Measurements from ENCODE around the gene CADPS2.

The CADPS2 gene

GRCh38 chr7:122719010-122719578 is 167.2 kb downstream of the CADPS2 start:
- H3K9me3 ChIP-seq (replicated peaks; ENCODE audit: insufficient read depth, low read length): no peaks in the 10 kb centered on the region
- no peak overlapping the region for H3K4me3 ChIP-seq (ENCODE audit: low read length)
- no peak overlapping the region for H3K4me2 ChIP-seq (ENCODE audit: low read depth, low read length)
- no peak overlapping the region for H2AFZ ChIP-seq (ENCODE audit: low read length)
- no peak for TF ChIP-seq CTCF (IDR thresholded peaks at IDR 0.05; ENCODE audit: low read length)
- no peak for TF ChIP-seq EZH2 (optimal IDR thresholded peaks at IDR 0.05; ENCODE audit: low read depth, low read length)
- TF ChIP-seq EZH2phosphoT487 (IDR thresholded peaks at IDR 0.05; ENCODE audit: low read length): no peak
- no peaks in the 10 kb centered on the region for H3K27me3 ChIP-seq (replicated peaks; ENCODE audit: insufficient read depth, low read length)
- no peaks in the 10 kb centered on the region for H4K20me1 ChIP-seq (ENCODE audit: insufficient read depth, low read length)
- H3K9ac ChIP-seq (ENCODE audit: low read length): no peak overlapping the region
- H3K4me1 ChIP-seq (ENCODE audit: low read length): no peaks in the 10 kb centered on the region
- H3K36me3 ChIP-seq (replicated peaks; ENCODE audit: insufficient read depth, low read length): no peaks in the 10 kb centered on the region
- no peak for DNase-seq
- H3K27ac ChIP-seq (ENCODE audit: low read length): no peak overlapping the region
- no peaks in the 10 kb centered on the region for H3F3A ChIP-seq (ENCODE audit: insufficient read depth, low read length)
- H3K9me2 ChIP-seq (replicated peaks; ENCODE audit: insufficient read depth, low read length): no peaks in the 10 kb centered on the region
- peaks cover 52% of the 10 kb centered on the region for H3K79me2 ChIP-seq (ENCODE audit: low read length)

GRCh38 chr7:122717356-122718089 is 168.7 kb downstream of the CADPS2 start:
- no peak for TF ChIP-seq CTCF (IDR thresholded peaks at IDR 0.05; ENCODE audit: low read length)
- no peak for TF ChIP-seq EZH2phosphoT487 (IDR thresholded peaks at IDR 0.05; ENCODE audit: low read length)
- no peak for TF ChIP-seq EZH2 (optimal IDR thresholded peaks at IDR 0.05; ENCODE audit: low read depth, low read length)
- Histone ChIP-seq H3K9me3 (replicated peaks; ENCODE audit: insufficient read depth, low read length) (no peaks in the 10 kb centered on the region), H4K20me1 (ENCODE audit: insufficient read depth, low read length) (no peaks in the 10 kb centered on the region), H3K9me2 (replicated peaks; ENCODE audit: insufficient read depth, low read length) (no peaks in the 10 kb centered on the region), H3K9ac (ENCODE audit: low read length) (no peak overlapping the region), H3K4me1 (ENCODE audit: low read length) (no peaks in the 10 kb centered on the region), H3K79me2 (ENCODE audit: low read length) (peaks cover 59% of the 10 kb centered on the region), H3K4me3 (ENCODE audit: low read length) (no peak overlapping the region), H3K4me2 (ENCODE audit: low read depth, low read length) (no peak overlapping the region), H3K36me3 (replicated peaks; ENCODE audit: insufficient read depth, low read length) (no peaks in the 10 kb centered on the region), H2AFZ (ENCODE audit: low read length) (no peak overlapping the region), H3K27ac (ENCODE audit: low read length) (no peak overlapping the region), H3K27me3 (replicated peaks; ENCODE audit: insufficient read depth, low read length) (no peaks in the 10 kb centered on the region), H3F3A (ENCODE audit: insufficient read depth, low read length) (no peaks in the 10 kb centered on the region)
- DNase-seq: no peak

- no peaks in the 10 kb centered on the region for H4K20me1 ChIP-seq (ENCODE audit: insufficient read depth, low read length)
- peaks cover 62% of the 10 kb centered on the region for H3K79me2 ChIP-seq (ENCODE audit: low read length)
- no peaks in the 10 kb centered on the region for H3F3A ChIP-seq (ENCODE audit: insufficient read depth, low read length)
- no peaks in the 10 kb centered on the region for H3K9me3 ChIP-seq (replicated peaks; ENCODE audit: insufficient read depth, low read length)
- no peaks in the 10 kb centered on the region for H3K36me3 ChIP-seq (replicated peaks; ENCODE audit: insufficient read depth, low read length)
- no peak for TF ChIP-seq CTCF (IDR thresholded peaks at IDR 0.05; ENCODE audit: low read length)
- no peak for TF ChIP-seq EZH2phosphoT487 (IDR thresholded peaks at IDR 0.05; ENCODE audit: low read length)
- no peak for TF ChIP-seq EZH2 (optimal IDR thresholded peaks at IDR 0.05; ENCODE audit: low read depth, low read length)
- H3K27me3 ChIP-seq (replicated peaks; ENCODE audit: insufficient read depth, low read length): no peaks in the 10 kb centered on the region
- DNase-seq: no peak
- H2AFZ ChIP-seq (ENCODE audit: low read length): no peak overlapping the region
- no peak overlapping the region for H3K4me3 ChIP-seq (ENCODE audit: low read length)
- no peaks in the 10 kb centered on the region for H3K9me2 ChIP-seq (replicated peaks; ENCODE audit: insufficient read depth, low read length)
- H3K4me1 ChIP-seq (ENCODE audit: low read length): no peaks in the 10 kb centered on the region
- H3K9ac ChIP-seq (ENCODE audit: low read length): no peak overlapping the region
- no peak overlapping the region for H3K4me2 ChIP-seq (ENCODE audit: low read depth, low read length)
- H3K27ac ChIP-seq (ENCODE audit: low read length): no peak overlapping the region
These were observed 171.1 kb downstream of the CADPS2 start for GRCh38 chr7:122715183-122715582.

Measured in MM.1S (cell line).